Thoracic aorta (tissue), 2 donors: Measurements from ENCODE around the gene UVSSA. TPM values are rescaled to one million over a fixed set of nuclear protein-coding genes. Genes with fewer than 3 reads are reported as not detected.

Experiments
- ATAC-seq: fragments of 150-250 bp; one replicate; pipeline ENCODE4 v1.8.0; 2017; ENCODE audit warnings: low read depth; ENCODE audit not compliant: insufficient number of reproducible peaks, low FRiP score
- DNase-seq: peaks from one replicate; pipeline ENCODE4 v3.0.0-alpha.2; 2020; ENCODE audit warnings: low spot score
- H3K27ac ChIP-seq, 2 donors: fragments of 200-600 bp; sonication (generic); 1 replicate in 1 of 2; 2 replicates in 1 of 2; pipeline ENCODE4 v1.5.1; 2016; ENCODE audit warnings: mild to moderate bottlenecking in 2 of 2, moderate library complexity in 2 of 2
- H3K27me3 ChIP-seq: fragments of 200-600 bp; sonication (generic); replicated peaks from 2 replicates; pipeline ENCODE4 v1.6.0; 2016; ENCODE audit warnings: mild to moderate bottlenecking; ENCODE audit not compliant: insufficient read depth
- H3K36me3 ChIP-seq: fragments of 200-600 bp; sonication (generic); one replicate; pipeline ENCODE4 v1.5.1; 2016
- H3K4me1 ChIP-seq, 2 donors: fragments of 200-600 bp; sonication (generic); 1 replicate in 1 of 2; 2 replicates in 1 of 2; pipeline versions ENCODE4 v1.5.1 to v1.6.0; 2016; ENCODE audit warnings: low read depth in 2 of 2, mild to moderate bottlenecking in 1 of 2; ENCODE audit not compliant: control insufficient read depth in 1 of 2
- H3K4me3 ChIP-seq: fragments of 200-600 bp; sonication (generic); 2 replicates; pipeline ENCODE4 v1.5.1; 2016; ENCODE audit warnings: mild to moderate bottlenecking
- H3K9me3 ChIP-seq: fragments of 200-600 bp; sonication (generic); 2 replicates; pipeline ENCODE4 v1.5.1; 2016
- CTCF ChIP-seq: fragments of 200-600 bp; sonication (generic); IDR thresholded peaks from one replicate; pipeline ENCODE4 v1.5.1; 2019; ENCODE audit warnings: antibody characterized with exemption
- total RNA-seq, 2 donors: library from RNA; depleted of rRNA; stranded (reverse); fragments of >200 nt; gene quantifications; one replicate each; pipeline versions ENCODE4 v1.1.0 to v1.2.3, GENCODE V29; 2016

The UVSSA gene
- total RNA-seq, 2 donors from 2014 or later, result 23.3 to 29.0 TPM

- Histone ChIP-seq H3K9me3 (no peaks in the 10 kb centered on the region), H3K27me3 (no peaks in the 10 kb centered on the region), H3K36me3 (peaks cover 16% of the 10 kb centered on the region), H3K27ac (no peak overlapping the region), H3K4me1 (no peaks in the 10 kb centered on the region), H3K4me3 (no peak overlapping the region)
- TF ChIP-seq CTCF, result no peak
- ATAC-seq, result no peak
- no peak for DNase-seq
Measured at GRCh38 chr4:1375051-1375721, 28.2 kb downstream of the UVSSA start.

GRCh38 chr4:1375761-1376322 lies 28.8 kb downstream of the UVSSA start:
- Histone ChIP-seq H3K36me3 (peaks cover 16% of the 10 kb centered on the region), H3K27me3 (no peaks in the 10 kb centered on the region), H3K4me1 (no peaks in the 10 kb centered on the region), H3K27ac (no peak overlapping the region), H3K9me3 (no peaks in the 10 kb centered on the region), H3K4me3 (no peak overlapping the region)
- DNase-seq (no peak), ATAC-seq (no peak)
- no peak for TF ChIP-seq CTCF

- H3K4me3 ChIP-seq, result no peak overlapping the region
- no peaks in the 10 kb centered on the region for H3K27me3 ChIP-seq
- ATAC-seq, result no peak
- H3K36me3 ChIP-seq, result peaks cover 16% of the 10 kb centered on the region
- no peaks in the 10 kb centered on the region for H3K9me3 ChIP-seq
- DNase-seq, result no peak
- H3K27ac ChIP-seq, result no peak overlapping the region
- H3K4me1 ChIP-seq, result no peaks in the 10 kb centered on the region
- no peak for TF ChIP-seq CTCF
Measured at GRCh38 chr4:1376391-1376840, 29.4 kb downstream of the UVSSA start.

GRCh38 chr4:1376841-1377605 lies 30.0 kb downstream of the UVSSA start:
- ATAC-seq (no peak), DNase-seq (no peak)
- Histone ChIP-seq H3K4me1 (no peaks in the 10 kb centered on the region), H3K27ac (no peak overlapping the region), H3K36me3 (peaks cover 16% of the 10 kb centered on the region), H3K4me3 (no peak overlapping the region), H3K27me3 (no peaks in the 10 kb centered on the region), H3K9me3 (no peaks in the 10 kb centered on the region)
- TF ChIP-seq CTCF, result no peak

- no peak for TF ChIP-seq CTCF
- Histone ChIP-seq H3K36me3 (peaks cover 16% of the 10 kb centered on the region), H3K9me3 (no peaks in the 10 kb centered on the region), H3K4me1 (no peaks in the 10 kb centered on the region), H3K27me3 (no peaks in the 10 kb centered on the region), H3K4me3 (no peak overlapping the region), H3K27ac (no peak overlapping the region)
- DNase-seq (no peak), ATAC-seq (no peak)
Measured at GRCh38 chr4:1377606-1378261, 30.7 kb downstream of the UVSSA start.
